Adipose tissue (tissue), 3 donors: ENCODE measurements around the gene RERE. TPM values are rescaled to one million over a fixed set of nuclear protein-coding genes. Genes with fewer than 3 reads are reported as not detected.

ENCODE experiments used
- H3K27ac ChIP-seq: one replicate; pipeline ENCODE4 v1.5.1; 2013; ENCODE audit warnings: low read depth, low read length
- WGBS, 3 donors: extraction: QIAGEN DNeasy Blood & Tissue Kit; methylation state at CpG; one replicate each; pipeline ENCODE4 v1.1.7; 2013; 5-methylcytosine and 5-hydroxymethylcytosine counted together
- polyA plus RNA-seq, 3 donors: library from polyadenylated mRNA; stranded (reverse); fragments of 200-250 nt; gene quantifications; one replicate each; pipeline ENCODE4 v1.2.3, GENCODE V29; 2013
- donor health status: healthy with polysubstance abuse.
- donor health status: Bipolar disorder and iron deficiency.
- donor health status: healthy.

RERE gene
- polyA plus RNA-seq, 3 donors: 15.8 to 40.7 (median 39.6) TPM

- no peak overlapping the region for H3K27ac ChIP-seq
- 30 to 75% (median 62%) methylated on average over 7 of the region's 7 CpGs for WGBS, 3 donors
Observed at GRCh38 chr1:8415526-8416278, 401.7 kb downstream of the RERE start.

GRCh38 chr1:8412183-8412831 lies 405.1 kb downstream of the RERE start:
- H3K27ac ChIP-seq: peak overlapping the region; percentile 57
- 30 to 58% (median 53%) methylated on average over 8 of the region's 8 CpGs for WGBS, 3 donors

GRCh38 chr1:8411803-8412182 lies 405.6 kb downstream of the RERE start:
- peak overlapping the region; percentile 57 for H3K27ac ChIP-seq
- 48 to 55% (median 54%) methylated on average over 7 of the region's 7 CpGs for WGBS, 3 donors

- no peak overlapping the region for H3K27ac ChIP-seq
- 49 to 78% (median 68%) methylated on average over 3 of the region's 3 CpGs for WGBS, 3 donors
Observed at GRCh38 chr1:8410791-8411190, 406.6 kb downstream of the RERE start.

GRCh38 chr1:8409606-8410005 lies 407.8 kb downstream of the RERE start:
- H3K27ac ChIP-seq: no peak overlapping the region
- 55 to 69% (median 62%) methylated on average over 3 of the region's 3 CpGs for WGBS, 3 donors

GRCh38 chr1:8409106-8409505 lies 408.3 kb downstream of the RERE start:
- 2 to 5% (median 4%) methylated on average over 6 of the region's 6 CpGs for WGBS, 3 donors
- H3K27ac ChIP-seq: no peak overlapping the region

- WGBS, 3 donors: 25 to 44% (median 32%) methylated on average over 9 of the region's 9 CpGs
- no peak overlapping the region for H3K27ac ChIP-seq
Observed at GRCh38 chr1:8408151-8408839, 409.1 kb downstream of the RERE start.

- 33 to 68% (median 67%) methylated on average over 5 of the region's 5 CpGs for WGBS, 3 donors
- H3K27ac ChIP-seq: peak overlapping the region; percentile 57
Observed at GRCh38 chr1:8407652-8408051, 409.8 kb downstream of the RERE start.

- H3K27ac ChIP-seq: no peak overlapping the region
- WGBS, 3 donors: 68 to 80% (median 68%) methylated on average over 4 of the region's 4 CpGs
Observed at GRCh38 chr1:8406960-8407359, 410.5 kb downstream of the RERE start.

GRCh38 chr1:8406011-8406410 lies 411.4 kb downstream of the RERE start:
- WGBS, 3 donors: 95 to 98% (median 97%) methylated on average over 7 of the region's 7 CpGs
- H3K27ac ChIP-seq: no peak overlapping the region

GRCh38 chr1:8404460-8405370 lies 412.7 kb downstream of the RERE start:
- WGBS, 3 donors: 80 to 89% (median 81%) methylated on average over 10 of the region's 10 CpGs
- no peak overlapping the region for H3K27ac ChIP-seq

- WGBS, 3 donors: 91 to 96% (median 95%) methylated on average over 13 of the region's 13 CpGs
- H3K27ac ChIP-seq: no peak overlapping the region
Observed at GRCh38 chr1:8402109-8402710, 415.2 kb downstream of the RERE start.

GRCh38 chr1:8398677-8399076 lies 418.8 kb downstream of the RERE start:
- 84 to 94% (median 89%) methylated on average over 5 of the region's 5 CpGs for WGBS, 3 donors
- no peak overlapping the region for H3K27ac ChIP-seq

GRCh38 chr1:8398086-8398485 lies 419.4 kb downstream of the RERE start:
- 93 to 97% (median 96%) methylated on average over 2 of the region's 2 CpGs for WGBS, 3 donors

GRCh38 chr1:8397511-8397910 lies 419.9 kb downstream of the RERE start:
- peak overlapping the region; percentile 66 for H3K27ac ChIP-seq
- 10 to 48% (median 12%) methylated on average over 2 of the region's 2 CpGs for WGBS, 3 donors

More at GRCh38 chr1:8398086-8398485, 419.4 kb downstream of the RERE start:
- no peak overlapping the region for H3K27ac ChIP-seq

GRCh38 chr1:8396786-8397406 lies 420.5 kb downstream of the RERE start:
- no peak overlapping the region for H3K27ac ChIP-seq
- 19 to 48% (median 29%) methylated on average over 4 of the region's 4 CpGs for whole genome bisulfite sequencing, 3 donors

- WGBS, 3 donors: 31 to 51% (median 33%) methylated on average over 8 of the region's 8 CpGs
- H3K27ac ChIP-seq: no peak overlapping the region
Observed at GRCh38 chr1:8396083-8396785, 421.2 kb downstream of the RERE start.
